B cell (primary cell): ENCODE data around the gene RABEP1. TPM values are rescaled to one million over a fixed set of nuclear protein-coding genes. Genes with fewer than 3 reads are reported as not detected.

Experiments used
- ATAC-seq: fragments of 200-7000 bp; cut with Tn5 transposase; one replicate; pipeline ENCODE4 v1.10.0; 2021; ENCODE audit warnings: low read depth, mild to moderate bottlenecking, moderate number of reproducible peaks, moderate library complexity
- CTCF ChIA-PET: fragments of 350-600 bp; sonication (Branson Sonifier 250); formaldehyde crosslinking; loops from one replicate; lab custom pipeline; 2021; ENCODE audit warnings: antibody characterized with exemption, inconsistent platforms; lab: Charles Lee
- POLR2A ChIA-PET: fragments of 350-600 bp; sonication (Branson Sonifier 250); formaldehyde crosslinking; loops from one replicate; lab custom pipeline; 2021; ENCODE audit warnings: antibody characterized with exemption; lab: Charles Lee
- DNase-seq: peaks from one replicate; pipeline ENCODE4 v3.0.0; 2013
- H2AFZ ChIP-seq: 2 replicates; pipeline ENCODE4 v1.6.1; 2012; ENCODE audit warnings: mild to moderate bottlenecking, low read depth, low read length; ENCODE audit not compliant: insufficient read depth, poor library complexity, severe bottlenecking
- H3K27ac ChIP-seq, 2 donors: 1 replicate in 1 of 2; 2 replicates in 1 of 2; pipeline ENCODE4 v1.5.1; 2012 to 2013; ENCODE audit warnings: low read length in 2 of 2, mild to moderate bottlenecking in 2 of 2, moderate library complexity in 1 of 2
- H3K27me3 ChIP-seq, 4 experiments: fragments of 200-600 bp in 1 of 4; sonication (generic) in 1 of 4; replicated peaks in 1 of 4; 1 replicate in 2 of 4; 2 replicates in 2 of 4; pipeline versions ENCODE4 v1.6.1 to v1.7.0; 2013 to 2016; ENCODE audit warnings: low read length in 3 of 4, mild to moderate bottlenecking in 2 of 4, mixed read lengths in 1 of 4, moderate library complexity in 1 of 4; ENCODE audit not compliant: insufficient read depth in 4 of 4, control insufficient read depth in 3 of 4; ENCODE audit errors: control extremely low read depth in 1 of 4
- H3K36me3 ChIP-seq, 2 experiments: replicated peaks in 1 of 2; 1 replicate in 1 of 2; 2 replicates in 1 of 2; pipeline versions ENCODE4 v1.6.1 to v1.7.1; 2013; ENCODE audit warnings: low read length in 1 of 2; ENCODE audit not compliant: insufficient read depth in 2 of 2, control insufficient read depth in 1 of 2; ENCODE audit errors: control extremely low read depth in 1 of 2, extremely low read depth in 1 of 2
- H3K4me1 ChIP-seq, 2 donors: fragments of 200-600 bp in 1 of 2; sonication (generic) in 1 of 2; 1 replicate in 1 of 2; 2 replicates in 1 of 2; pipeline versions ENCODE4 v1.5.1 to v1.6.1; 2013 to 2017; ENCODE audit warnings: low read length in 2 of 2; ENCODE audit not compliant: control insufficient read depth in 2 of 2, insufficient read depth in 2 of 2
- H3K4me2 ChIP-seq: replicated peaks from 2 replicates; pipeline ENCODE3; 2012; ENCODE audit warnings: mild to moderate bottlenecking, low read depth, low read length; ENCODE audit not compliant: poor library complexity, severe bottlenecking
- H3K4me3 ChIP-seq, 5 experiments: fragments of 200-600 bp in 1 of 5; sonication (generic) in 1 of 5; 1 replicate in 3 of 5; 2 replicates in 2 of 5; pipeline versions ENCODE4 v1.5.1 to v1.7.0; 2011 to 2016; ENCODE audit warnings: low read length in 4 of 5, mild to moderate bottlenecking in 4 of 5, low read depth in 2 of 5, control low read depth in 1 of 5, moderate library complexity in 1 of 5; ENCODE audit not compliant: insufficient read depth in 1 of 5; ENCODE audit errors: control extremely low read depth in 1 of 5, extremely low read depth in 1 of 5
- H3K79me2 ChIP-seq: fragments of 200-600 bp; sonication (generic); one replicate; pipeline ENCODE4 v1.6.0; 2016; ENCODE audit warnings: low read length; ENCODE audit not compliant: control insufficient read depth, insufficient read depth
- H3K9ac ChIP-seq: fragments of 200-600 bp; sonication (generic); 2 replicates; pipeline ENCODE4 v1.6.1; 2017; ENCODE audit warnings: mild to moderate bottlenecking, low read length, moderate library complexity
- H3K9me3 ChIP-seq, 3 donors: one replicate each; pipeline versions ENCODE4 v1.6.1 to v1.7.1; 2013; ENCODE audit warnings: low read length in 2 of 3; ENCODE audit not compliant: control insufficient read depth in 2 of 3, insufficient read depth in 1 of 3; ENCODE audit errors: control extremely low read depth in 1 of 3
- H4K20me1 ChIP-seq: 2 replicates; pipeline ENCODE4 v1.6.0; 2012; ENCODE audit warnings: mild to moderate bottlenecking, low read length; ENCODE audit not compliant: insufficient read depth, control insufficient read depth, poor library complexity, severe bottlenecking
- H3K27ac Mint-ChIP-seq: one replicate; pipeline ENCODE4 v1.8.0; 2021; ENCODE audit warnings: mixed read lengths
- H3K27me3 Mint-ChIP-seq: one replicate; pipeline ENCODE4 v1.8.0; 2021; ENCODE audit warnings: mixed read lengths
- H3K4me1 Mint-ChIP-seq: one replicate; pipeline ENCODE4 v1.8.0; 2021; ENCODE audit warnings: mixed read lengths
- H3K4me3 Mint-ChIP-seq: one replicate; pipeline ENCODE4 v1.8.0; 2021; ENCODE audit warnings: mixed read lengths
- H3K9me3 Mint-ChIP-seq: one replicate; pipeline ENCODE4 v1.8.0; 2022; ENCODE audit warnings: mixed read lengths; ENCODE audit not compliant: insufficient read depth
- CTCF ChIP-seq: fragments of 200-600 bp; IDR thresholded peaks from one replicate; pipeline ENCODE4 v1.8.0; 2022; ENCODE audit warnings: antibody characterized with exemption, mild to moderate bottlenecking
- EZH2 ChIP-seq: IDR thresholded peaks from 2 replicates; pipeline ENCODE4 v1.6.1; 2012; ENCODE audit warnings: borderline replicate concordance, low read depth, mild to moderate bottlenecking, moderate library complexity, low read length; ENCODE audit not compliant: insufficient read depth, poor library complexity, severe bottlenecking
- WGBS: methylation state at CpG from one replicate; pipeline ENCODE4 v1.1.5; 2013; ENCODE audit warnings: missing lambda C conversion rate; ENCODE audit not compliant: insufficient coverage; 5-methylcytosine and 5-hydroxymethylcytosine counted together
- intact Hi-C: fragments of 100-400 bp; cut with micrococcal nuclease; formaldehyde crosslinking; loops from one replicate; pipeline ENCODE4 v1.10.0; 2022
- polyA plus RNA-seq: library from polyadenylated mRNA; depleted of rRNA; stranded (reverse); fragments of >200 nt; gene quantifications from 2 replicates; pipeline ENCODE4 v1.2.3, GENCODE V29; 2012
- total RNA-seq, 2 donors: library from RNA; stranded (reverse); fragments of 120-200 nt in 1 of 2; gene quantifications; 1 replicate in 1 of 2; 2 replicates in 1 of 2; pipeline versions ENCODE4 v1.2.3 to v1.2.4, GENCODE V29; 2013 to 2022

RABEP1 gene
- total and polyA plus RNA-seq, 2 donors (not counting 1 experiment from before 2014, with no cell fraction given) = 24.2 to 86.1 TPM

GRCh38 chr17:5355421-5356129 is 73.5 kb downstream of the RABEP1 start:
- intact Hi-C loops = loop anchor here (2.0 kb wide), 1 partner anchor 21 kb away; no protein-coding TSS in a partner anchor
- DNase-seq (no peak), ATAC-seq (no peak)
- Histone ChIP-seq H3K9ac (no peak overlapping the region), H3K4me1 (no peaks in the 10 kb centered on the region), H3K4me3 (no peak overlapping the region), H4K20me1 (peaks cover 5% of the 10 kb centered on the region), H3K79me2 (peaks cover 33% of the 10 kb centered on the region), H2AFZ (no peak overlapping the region), H3K4me2 (no peak overlapping the region), H3K9me3 (no peaks in the 10 kb centered on the region), H3K27ac (no peak overlapping the region), H3K27me3 (no peaks in the 10 kb centered on the region), H3K36me3 (peaks cover 5 to 76% of the 10 kb centered on the region in 2 experiments)
- Mint-ChIP-seq H3K27ac (no peak overlapping the region), H3K4me1 (no peaks in the 10 kb centered on the region), H3K27me3 (no peaks in the 10 kb centered on the region), H3K4me3 (no peak overlapping the region), H3K9me3 (no peaks in the 10 kb centered on the region)
- TF ChIP-seq EZH2 = no peak
- ChIA-PET POLR2A (no interaction called here), CTCF (interaction anchor here (0.8 kb wide), 1 partner anchor 57 kb away, joined by 3 read pairs; no protein-coding TSS in a partner anchor)
- WGBS = no CpG with 5 or more reads among the region's 3 CpGs

GRCh38 chr17:5361426-5361825 is 79.3 kb downstream of the RABEP1 start:
- H3K79me2 ChIP-seq = peaks cover 30% of the 10 kb centered on the region
- intact Hi-C loops = loop anchor here (10.0 kb wide), 1 partner anchor 53 kb away; the partner anchor contains the start of gene NUP88
- no peaks in the 10 kb centered on the region for H3K4me1 ChIP-seq
- no peaks in the 10 kb centered on the region for H3K9me3 Mint-ChIP-seq
- TF ChIP-seq EZH2 (no peak), CTCF (no peak)
- no peak overlapping the region for H3K9ac ChIP-seq
- no peak overlapping the region for H3K4me3 Mint-ChIP-seq
- H3K4me2 ChIP-seq = no peak overlapping the region
- no peaks in the 10 kb centered on the region for H3K27me3 Mint-ChIP-seq
- H3K4me1 Mint-ChIP-seq = no peaks in the 10 kb centered on the region
- no peak for DNase-seq
- no peak overlapping the region for H3K4me3 ChIP-seq
- no peak for ATAC-seq
- no peak overlapping the region for H2AFZ ChIP-seq
- WGBS = 98% methylated on average over 9 of the region's 9 CpGs
- no peaks in the 10 kb centered on the region for H3K9me3 ChIP-seq
- no peaks in the 10 kb centered on the region for H3K27me3 ChIP-seq
- no peak overlapping the region for H3K27ac Mint-ChIP-seq
- peaks cover 2 to 81% of the 10 kb centered on the region in 2 experiments for H3K36me3 ChIP-seq
- ChIA-PET CTCF (no interaction called here), POLR2A (no interaction called here)
- no peaks in the 10 kb centered on the region for H4K20me1 ChIP-seq
- no peak overlapping the region for H3K27ac ChIP-seq
